OCI-LY3 (cell line): Measurements from ENCODE around the gene OSBPL8.
A peak's percentile ranks its signal among the peaks of the same experiment; 100 is the strongest.

Source experiments
- CTCF ChIP-seq: fragments of 200-600, 300-600 bp; sonication (generic); IDR thresholded peaks from 2 replicates; pipeline ENCODE4 v1.5.1; 2014; ENCODE audit warnings: antibody characterized with exemption, low read length, low read depth
- EZH2phosphoT487 ChIP-seq: fragments of 200-600 bp; shearing (Covaris generic); IDR thresholded peaks from 2 replicates; pipeline ENCODE4 v1.6.1; 2018; ENCODE audit warnings: antibody characterized with exemption, mixed run types, low read depth

DNA sequence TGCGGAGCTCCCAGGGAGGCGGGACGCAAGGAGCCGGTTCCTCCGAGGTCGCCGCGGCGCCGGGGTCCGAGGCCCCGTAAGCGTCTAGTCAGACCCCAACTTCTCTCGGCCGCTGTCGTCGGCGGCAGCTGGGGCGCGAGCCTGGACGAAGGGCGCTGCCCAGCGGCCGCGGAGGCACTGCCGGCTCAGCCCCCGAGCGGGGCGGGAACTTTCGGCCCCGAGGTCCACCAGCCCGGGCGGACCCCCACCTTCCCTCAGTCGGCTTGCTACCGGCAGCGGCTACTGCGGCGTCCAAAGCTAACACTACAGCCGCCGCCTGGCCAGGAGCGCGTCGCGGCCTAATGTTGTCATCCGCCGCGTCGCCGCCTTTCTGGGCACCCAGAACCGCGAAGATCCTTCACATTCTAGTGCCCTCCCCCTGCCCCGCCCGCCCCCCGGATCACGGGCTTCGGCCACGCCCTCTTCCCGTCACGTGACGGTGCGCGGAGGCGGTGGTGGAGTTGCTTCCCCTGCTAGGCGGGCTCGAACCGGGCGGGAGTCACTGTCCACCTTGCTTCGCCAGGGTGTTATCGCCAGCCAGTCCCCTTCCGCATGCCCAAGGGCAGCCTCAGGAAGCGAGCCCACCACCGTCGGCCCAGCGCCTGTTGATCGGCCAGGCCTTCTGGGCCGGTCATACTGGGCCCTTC, at the start of gene OSBPL8:
- TF ChIP-seq CTCF (peak; percentile 44), EZH2phosphoT487 (no peak)
